ENCODE data around the gene CSF3R.

CSF3R gene

GRCh38 chr1:36463463-36463802 lies 19.3 kb downstream of the CSF3R start:
- DNase-seq = peak in 2 of 58 donors; percentile 11 to 18

GRCh38 chr1:36458910-36459309 lies 23.8 kb downstream of the CSF3R start:
- no peak for DNase-seq

GRCh38 chr1:36457691-36458090 lies 25.0 kb downstream of the CSF3R start:
- no peak for DNase-seq

GRCh38 chr1:36456391-36456928 lies 26.3 kb downstream of the CSF3R start:
- no peak for DNase-seq

GRCh38 chr1:36455386-36455785 lies 27.3 kb downstream of the CSF3R start:
- no peak for DNase-seq

- DNase-seq = no peak
Observed at GRCh38 chr1:36453600-36454388, 28.9 kb downstream of the CSF3R start.

- no peak for DNase-seq
Observed at GRCh38 chr1:36453051-36453450, 29.7 kb downstream of the CSF3R start.

- DNase-seq = no peak
Observed at GRCh38 chr1:36450919-36451305, 31.8 kb downstream of the CSF3R start.

GRCh38 chr1:36450270-36450918 lies 32.3 kb downstream of the CSF3R start, which contains the start of gene OSCP1:
Gene OSCP1 (minus strand): TSS chr1:36450451. CDS start chr1:36450369, 82 bp downstream.
- DNase-seq = peak; percentile 67 to 96 (median 91)

- no peak for DNase-seq
Observed at GRCh38 chr1:36448530-36449056, 34.1 kb downstream of the CSF3R start.

- DNase-seq = no peak
Observed at GRCh38 chr1:36447450-36447849, 35.3 kb downstream of the CSF3R start.

- no peak for DNase-seq
Observed at GRCh38 chr1:36446746-36447145, 36.0 kb downstream of the CSF3R start.

GRCh38 chr1:36446271-36446670 lies 36.4 kb downstream of the CSF3R start:
- DNase-seq = peak in 2 of 58 donors; percentile 6 to 8

GRCh38 chr1:36443297-36443696 lies 39.4 kb downstream of the CSF3R start:
- no peak for DNase-seq

GRCh38 chr1:36442337-36442736 lies 40.4 kb downstream of the CSF3R start:
- no peak for DNase-seq

GRCh38 chr1:36440646-36441045 lies 42.1 kb downstream of the CSF3R start:
- no peak for DNase-seq

- DNase-seq = no peak
Observed at GRCh38 chr1:36440044-36440443, 42.7 kb downstream of the CSF3R start.

- no peak for DNase-seq
Observed at GRCh38 chr1:36438715-36439114, 44.0 kb downstream of the CSF3R start.

- no peak for DNase-seq
Observed at GRCh38 chr1:36436821-36437220, 45.9 kb downstream of the CSF3R start.

GRCh38 chr1:36433102-36433501 lies 49.6 kb downstream of the CSF3R start:
- no peak for DNase-seq

GRCh38 chr1:36432616-36433015 lies 50.1 kb downstream of the CSF3R start:
- no peak for DNase-seq

GRCh38 chr1:36425791-36426190 lies 56.9 kb downstream of the CSF3R start:
- peak in 12 of 58 donors; percentile 1 to 28 (median 14) for DNase-seq

Data from anterior cingulate cortex (tissue), 58 donors.